ENCODE results near the gene GALNS. TPM values are rescaled to one million over a fixed set of nuclear protein-coding genes. Genes with fewer than 3 reads are reported as not detected.

Gene GALNS
- total and polyA plus RNA-seq, 2 experiments from 2014 or later: 9.7 to 18.8 TPM

- TF ChIP-seq ZNF462 (CRISPR knock-in tag; IDR thresholded peaks at IDR 0.05): no peak
These were observed 8.2 kb downstream of the GALNS start (continued) for GRCh38 chr16:88848557-88848956.

- peaks cover 11% of the 10 kb centered on the region; the same call in 1 of the 3 replicates for H3K9me3 Mint-ChIP-seq
- peaks cover 24% of the 10 kb centered on the region for H3K36me3 Mint-ChIP-seq (ENCODE audit: low read depth)
- TF ChIP-seq REST (IDR thresholded peaks at IDR 0.05; ENCODE audit: unreplicated experiment) (no peak), CTCF (conservative IDR thresholded peaks at IDR 0.05; ENCODE audit: low read depth in 2 of 2) (no peak), STAT1 (IDR thresholded peaks at IDR 0.05; ENCODE audit: unreplicated experiment) (no peak)
- H3F3A ChIP-seq (replicated peaks; ENCODE audit: low read depth): no peaks in the 10 kb centered on the region
- no peaks in the 10 kb centered on the region for H3K4me1 ChIP-seq (ENCODE audit: insufficient read depth)
- H3K27me3 ChIP-seq (ENCODE audit: insufficient read depth): no peaks in the 10 kb centered on the region
- H3K9me2 ChIP-seq (ENCODE audit: insufficient read depth): no peaks in the 10 kb centered on the region
- H3K27ac ChIP-seq (ENCODE audit: low read depth): no peak overlapping the region
- no peak overlapping the region for H3K27ac Mint-ChIP-seq
- no peaks in the 10 kb centered on the region for H3K79me2 ChIP-seq (replicated peaks; ENCODE audit: insufficient read depth)
- no peak overlapping the region for H3K4me3 ChIP-seq
- H3K36me3 ChIP-seq (ENCODE audit: insufficient read depth): no peaks in the 10 kb centered on the region
- no peak overlapping the region for H3K4me2 ChIP-seq
- H4K20me1 ChIP-seq (replicated peaks; ENCODE audit: insufficient read depth): no peaks in the 10 kb centered on the region
- H3K27me3 Mint-ChIP-seq (ENCODE audit: insufficient read depth, low read depth, poor library complexity): peaks cover 7% of the 10 kb centered on the region
- DNase-seq (ENCODE audit: low spot score): no peak
- no peak for ATAC-seq
- 0 out of 3 replicates have a peak, but pooled peaks cover 3% of the 10 kb centered on the region for H3K4me1 Mint-ChIP-seq
- H2AFZ ChIP-seq: no peak overlapping the region
- no peak overlapping the region for H3K4me3 Mint-ChIP-seq
These were observed 9.1 kb downstream of the GALNS start for GRCh38 chr16:88847654-88848053.

Measured in GM23338 (cell line).